Mesendoderm (in vitro differentiated cells): ENCODE results near the gene MFSD6L.

Experiments
- DNase-seq: peaks from one replicate; pipeline ENCODE4 v3.0.0; 2013
- H2AK5ac ChIP-seq: 2 replicates; pipeline ENCODE4 v1.6.1; 2013; ENCODE audit warnings: low read length, inconsistent platforms
- H2BK120ac ChIP-seq: 2 replicates; pipeline ENCODE4 v1.6.1; 2013; ENCODE audit warnings: low read depth, mild to moderate bottlenecking, low read length, moderate library complexity, mixed read lengths
- H2BK15ac ChIP-seq: replicated peaks from 2 replicates; pipeline ENCODE4 v1.6.1; 2013; ENCODE audit warnings: low read depth, mild to moderate bottlenecking, moderate library complexity
- H2BK5ac ChIP-seq: 2 replicates; pipeline ENCODE4 v1.6.1; 2013; ENCODE audit warnings: low read length, inconsistent platforms
- H3K18ac ChIP-seq: 2 replicates; pipeline ENCODE4 v1.6.1; 2013; ENCODE audit warnings: mild to moderate bottlenecking, low read length, mixed read lengths
- H3K23ac ChIP-seq: one replicate; pipeline ENCODE4 v1.6.1; 2013; ENCODE audit warnings: low read length
- H3K27ac ChIP-seq: 2 replicates; pipeline ENCODE4 v1.5.1; 2013; ENCODE audit warnings: low read depth, mild to moderate bottlenecking, inconsistent platforms, low read length, moderate library complexity
- H3K27me3 ChIP-seq: 2 replicates; pipeline ENCODE4 v1.6.1; 2013; ENCODE audit warnings: low read length, control low read depth, mild to moderate bottlenecking, inconsistent platforms; ENCODE audit not compliant: insufficient read depth, poor library complexity
- H3K36me3 ChIP-seq: 2 replicates; pipeline ENCODE4 v1.6.1; 2013; ENCODE audit warnings: low read length, inconsistent platforms; ENCODE audit not compliant: control insufficient read depth, insufficient read depth
- H3K4ac ChIP-seq: one replicate; pipeline ENCODE4 v1.6.1; 2013; ENCODE audit warnings: low read depth, mild to moderate bottlenecking, low read length, moderate library complexity
- H3K4me1 ChIP-seq: 2 replicates; pipeline ENCODE4 v1.6.1; 2013; ENCODE audit warnings: low read depth, low read length, inconsistent platforms; ENCODE audit not compliant: control insufficient read depth
- H3K4me2 ChIP-seq: 2 replicates; pipeline ENCODE4 v1.6.1; 2013; ENCODE audit warnings: low read length
- H3K4me3 ChIP-seq: 2 replicates; pipeline ENCODE4 v1.5.1; 2013; ENCODE audit warnings: mild to moderate bottlenecking, low read length
- H3K56ac ChIP-seq: one replicate; pipeline ENCODE4 v1.6.1; 2013; ENCODE audit warnings: low read length
- H3K79me1 ChIP-seq: 2 replicates; pipeline ENCODE4 v1.6.1; 2013; ENCODE audit warnings: low read length, inconsistent platforms
- H3K79me2 ChIP-seq: 2 replicates; pipeline ENCODE4 v1.6.1; 2013; ENCODE audit warnings: mild to moderate bottlenecking, low read length; ENCODE audit not compliant: control insufficient read depth, insufficient read depth
- H3K9ac ChIP-seq: 2 replicates; pipeline ENCODE4 v1.6.1; 2013; ENCODE audit warnings: low read length, inconsistent platforms
- H4K5ac ChIP-seq: one replicate; pipeline ENCODE4 v1.6.1; 2013; ENCODE audit warnings: low read length
- H4K8ac ChIP-seq: one replicate; pipeline ENCODE4 v1.6.1; 2013; ENCODE audit warnings: low read depth, mild to moderate bottlenecking, control low read depth, low read length, moderate library complexity
- WGBS: extraction: QIAGEN DNeasy Blood & Tissue Kit; methylation state at CpG from one replicate; pipeline ENCODE4 v1.1.7; 2013; ENCODE audit warnings: low lambda C conversion rate, missing lambda C conversion rate; ENCODE audit not compliant: insufficient coverage; ENCODE audit errors: extremely low coverage; 5-methylcytosine and 5-hydroxymethylcytosine counted together

Gene MFSD6L

DNA sequence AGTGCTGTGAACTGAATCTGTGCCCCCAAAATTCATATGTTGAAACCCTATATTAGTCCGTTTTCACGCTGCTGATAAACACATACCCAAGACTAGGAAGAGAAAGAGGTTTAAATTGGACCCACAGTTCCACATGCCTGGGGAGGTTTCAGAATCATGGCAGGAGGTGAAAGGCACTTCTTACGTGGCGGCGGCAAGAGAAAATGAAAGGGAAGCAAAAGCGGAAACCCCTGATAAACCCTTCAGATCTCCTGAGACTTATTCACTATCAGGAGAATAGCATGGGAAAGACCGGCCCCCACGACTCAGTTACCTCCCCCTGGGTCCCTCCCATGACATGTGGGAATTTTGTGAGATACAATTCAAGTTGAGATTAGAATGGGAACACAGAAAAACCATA, 37.2 kb downstream of the MFSD6L start:
- no peak overlapping the region for H3K4me3 ChIP-seq
- H3K9ac ChIP-seq = no peak overlapping the region
- WGBS = no CpG with 5 or more reads among the region's 8 CpGs
- no peaks in the 10 kb centered on the region for H3K79me2 ChIP-seq
- no peaks in the 10 kb centered on the region for H3K4me1 ChIP-seq
- no peaks in the 10 kb centered on the region for H3K79me1 ChIP-seq
- no peak overlapping the region for H2BK15ac ChIP-seq
- no peak overlapping the region for H3K23ac ChIP-seq
- H3K27me3 ChIP-seq = no peaks in the 10 kb centered on the region
- H3K36me3 ChIP-seq = no peaks in the 10 kb centered on the region
- H4K5ac ChIP-seq = no peak overlapping the region
- H3K27ac ChIP-seq = no peak overlapping the region
- H4K8ac ChIP-seq = no peak overlapping the region
- H3K4ac ChIP-seq = no peak overlapping the region
- DNase-seq = no peak
- H3K4me2 ChIP-seq = no peak overlapping the region
- H3K18ac ChIP-seq = no peak overlapping the region
- H2AK5ac ChIP-seq = no peak overlapping the region
- no peak overlapping the region for H2BK120ac ChIP-seq
- H2BK5ac ChIP-seq = no peak overlapping the region
- H3K56ac ChIP-seq = no peak overlapping the region

GRCh38 chr17:8758137-8758596, 41.0 kb downstream of the MFSD6L start, which contains the start of gene SPDYE4:
Gene SPDYE4 (minus strand): TSS chr17:8758546. CDS start chr17:8758382, 164 bp downstream.
- Histone ChIP-seq H3K4me3 (no peak within 1 kb of the TSS), H3K79me2 (no peaks in the 10 kb centered on the region), H4K8ac (no peak within 1 kb of the TSS), H3K4ac (no peak within 1 kb of the TSS), H2BK5ac (no peak within 1 kb of the TSS), H3K23ac (no peak within 1 kb of the TSS), H3K79me1 (no peaks in the 10 kb centered on the region), H2BK15ac (no peak within 1 kb of the TSS), H3K36me3 (no peaks in the 10 kb centered on the region), H3K4me2 (no peak within 1 kb of the TSS), H3K9ac (no peak within 1 kb of the TSS), H3K56ac (no peak within 1 kb of the TSS), H3K4me1 (no peaks in the 10 kb centered on the region), H3K27ac (no peak within 1 kb of the TSS), H3K27me3 (no peaks in the 10 kb centered on the region), H2AK5ac (no peak within 1 kb of the TSS), H4K5ac (no peak within 1 kb of the TSS), H2BK120ac (no peak within 1 kb of the TSS), H3K18ac (no peak within 1 kb of the TSS)
- DNase-seq = no peak
- no CpG with 5 or more reads among the region's 15 CpGs for WGBS

DNA sequence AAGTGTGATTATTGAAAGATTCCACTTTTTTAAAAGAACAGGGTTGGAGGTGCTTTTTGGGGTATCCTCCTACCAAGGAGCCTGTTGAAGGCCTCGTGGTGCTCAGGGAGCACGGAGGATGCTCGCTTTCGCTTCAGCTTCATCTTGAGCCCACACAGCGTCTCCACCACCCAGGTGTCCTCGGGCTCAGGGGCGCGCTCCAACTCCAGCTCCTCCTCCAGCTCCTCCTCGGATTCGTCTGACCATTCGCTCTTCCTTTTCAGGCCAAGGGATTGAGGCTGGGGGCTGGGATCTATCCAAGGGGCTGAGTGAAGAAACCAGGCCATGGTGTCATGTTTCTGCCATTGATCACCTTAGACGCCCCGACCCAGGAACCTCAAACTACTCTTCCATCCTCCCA, 42.0 kb downstream of the MFSD6L start:
- no peak overlapping the region for H2BK15ac ChIP-seq
- no peak overlapping the region for H4K8ac ChIP-seq
- no peak overlapping the region for H3K18ac ChIP-seq
- H4K5ac ChIP-seq = no peak overlapping the region
- H2BK120ac ChIP-seq = no peak overlapping the region
- no peaks in the 10 kb centered on the region for H3K27me3 ChIP-seq
- no peaks in the 10 kb centered on the region for H3K4me1 ChIP-seq
- no peak overlapping the region for H3K27ac ChIP-seq
- no peaks in the 10 kb centered on the region for H3K79me1 ChIP-seq
- no peaks in the 10 kb centered on the region for H3K79me2 ChIP-seq
- H3K9ac ChIP-seq = no peak overlapping the region
- H3K4ac ChIP-seq = no peak overlapping the region
- H3K36me3 ChIP-seq = no peaks in the 10 kb centered on the region
- DNase-seq = no peak
- H3K4me2 ChIP-seq = no peak overlapping the region
- no peak overlapping the region for H3K56ac ChIP-seq
- H3K23ac ChIP-seq = no peak overlapping the region
- no peak overlapping the region for H2AK5ac ChIP-seq
- H2BK5ac ChIP-seq = no peak overlapping the region
- no CpG with 5 or more reads among the region's 13 CpGs for WGBS
- no peak overlapping the region for H3K4me3 ChIP-seq

GRCh38 chr17:8755590-8756255, 43.4 kb downstream of the MFSD6L start:
- Histone ChIP-seq H3K79me1 (no peaks in the 10 kb centered on the region), H3K18ac (no peak overlapping the region), H3K9ac (no peak overlapping the region), H2BK5ac (no peak overlapping the region), H2BK120ac (no peak overlapping the region), H4K5ac (no peak overlapping the region), H3K27ac (no peak overlapping the region), H3K4me2 (no peak overlapping the region), H3K56ac (no peak overlapping the region), H3K4me3 (no peak overlapping the region), H3K27me3 (no peaks in the 10 kb centered on the region), H3K4me1 (no peaks in the 10 kb centered on the region), H3K36me3 (no peaks in the 10 kb centered on the region), H3K23ac (no peak overlapping the region), H2BK15ac (no peak overlapping the region), H3K4ac (no peak overlapping the region), H4K8ac (no peak overlapping the region), H3K79me2 (no peaks in the 10 kb centered on the region), H2AK5ac (no peak overlapping the region)
- WGBS = no CpG with 5 or more reads among the region's 12 CpGs
- no peak for DNase-seq

- H3K4me2 ChIP-seq = no peak overlapping the region
- no peak overlapping the region for H3K4ac ChIP-seq
- no peaks in the 10 kb centered on the region for H3K27me3 ChIP-seq
- no peak overlapping the region for H3K23ac ChIP-seq
- H3K56ac ChIP-seq = no peak overlapping the region
- no peak overlapping the region for H2BK15ac ChIP-seq
- H3K79me2 ChIP-seq = no peaks in the 10 kb centered on the region
- H3K9ac ChIP-seq = no peak overlapping the region
- no peak overlapping the region for H3K18ac ChIP-seq
- H2BK120ac ChIP-seq = no peak overlapping the region
- H3K79me1 ChIP-seq = no peaks in the 10 kb centered on the region
- H2BK5ac ChIP-seq = no peak overlapping the region
- no peak overlapping the region for H4K5ac ChIP-seq
- no peak overlapping the region for H2AK5ac ChIP-seq
- no peaks in the 10 kb centered on the region for H3K4me1 ChIP-seq
- DNase-seq = no peak
- no CpG with 5 or more reads among the region's 8 CpGs for WGBS
- H3K36me3 ChIP-seq = no peaks in the 10 kb centered on the region
- H3K27ac ChIP-seq = no peak overlapping the region
- H4K8ac ChIP-seq = no peak overlapping the region
- H3K4me3 ChIP-seq = no peak overlapping the region
Measured at GRCh38 chr17:8754890-8755289, 44.3 kb downstream of the MFSD6L start.

DNA sequence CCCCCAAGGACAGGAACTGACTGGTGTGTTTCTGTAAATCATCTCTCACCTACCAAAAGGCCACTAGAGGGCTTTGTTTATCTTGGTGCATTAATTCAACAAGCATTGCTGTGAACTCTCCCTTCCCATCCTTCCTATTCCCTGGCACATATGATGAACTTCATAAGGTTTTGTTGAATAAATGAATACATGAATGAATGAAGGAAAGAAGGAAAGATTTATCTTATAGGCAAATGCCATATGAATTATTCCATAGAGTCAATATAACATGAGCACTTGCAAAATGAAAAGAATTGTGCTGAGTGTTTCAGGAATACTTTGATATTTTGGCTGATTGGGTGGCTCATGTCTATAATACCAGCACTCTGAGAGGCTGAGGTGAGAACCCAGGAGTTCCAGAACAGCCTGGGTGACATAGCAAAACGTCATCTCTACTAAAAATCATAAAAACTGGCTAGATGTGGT, 45.2 kb downstream of the MFSD6L start:
- H3K4ac ChIP-seq = no peak overlapping the region
- H2BK15ac ChIP-seq = no peak overlapping the region
- no peak overlapping the region for H3K23ac ChIP-seq
- no peaks in the 10 kb centered on the region for H3K79me1 ChIP-seq
- H4K8ac ChIP-seq = no peak overlapping the region
- H3K79me2 ChIP-seq = no peaks in the 10 kb centered on the region
- no peaks in the 10 kb centered on the region for H3K27me3 ChIP-seq
- H3K27ac ChIP-seq = no peak overlapping the region
- H2BK5ac ChIP-seq = no peak overlapping the region
- no peak overlapping the region for H2BK120ac ChIP-seq
- H3K18ac ChIP-seq = no peak overlapping the region
- H3K4me2 ChIP-seq = no peak overlapping the region
- H3K36me3 ChIP-seq = no peaks in the 10 kb centered on the region
- DNase-seq = peak; percentile 63
- no CpG with 5 or more reads among the region's 1 CpG for WGBS
- H3K9ac ChIP-seq = no peak overlapping the region
- no peaks in the 10 kb centered on the region for H3K4me1 ChIP-seq
- H3K56ac ChIP-seq = no peak overlapping the region
- no peak overlapping the region for H2AK5ac ChIP-seq
- no peak overlapping the region for H3K4me3 ChIP-seq
- no peak overlapping the region for H4K5ac ChIP-seq
